ENCODE results near the gene FXYD5.

Gene FXYD5

DNA sequence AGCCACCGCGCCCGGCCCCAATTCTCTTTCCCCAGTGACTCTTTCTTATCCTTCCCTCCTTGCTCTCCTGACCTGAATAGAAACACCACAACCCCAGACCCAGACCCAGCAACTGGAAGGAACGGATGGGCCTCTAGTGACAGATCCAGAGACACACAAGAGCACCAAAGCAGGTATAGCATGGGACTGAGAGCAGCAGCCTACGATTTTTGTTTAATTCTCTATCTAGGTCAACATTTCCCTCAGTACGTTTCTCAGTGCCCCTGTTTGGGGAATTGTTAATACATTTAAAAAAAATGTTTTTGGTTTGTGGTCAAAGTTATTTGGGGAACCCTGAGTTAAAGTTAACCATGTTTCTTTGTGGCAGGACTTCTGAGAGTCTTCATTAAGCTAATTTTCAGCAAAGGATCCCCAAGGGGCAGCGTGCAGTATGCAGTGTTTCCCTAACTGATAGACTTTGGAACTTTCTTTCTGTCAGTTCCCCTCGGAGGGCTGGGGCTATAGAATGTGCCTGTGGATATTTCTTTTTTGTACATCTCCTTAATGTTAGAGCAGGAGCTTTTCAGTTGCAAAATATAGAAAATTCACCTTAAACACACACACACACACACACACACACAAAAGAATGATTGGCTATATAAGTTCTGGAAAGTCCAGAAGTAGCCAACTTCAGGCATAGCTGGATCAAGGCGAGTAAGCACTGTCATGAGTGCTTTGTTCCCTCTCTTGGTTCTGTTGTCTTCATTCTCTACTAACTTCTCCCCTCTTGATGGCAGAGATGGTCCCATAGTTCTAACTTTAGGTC is 6.3 kb downstream of the FXYD5 start:
- no peak for FAIRE-seq

DNA sequence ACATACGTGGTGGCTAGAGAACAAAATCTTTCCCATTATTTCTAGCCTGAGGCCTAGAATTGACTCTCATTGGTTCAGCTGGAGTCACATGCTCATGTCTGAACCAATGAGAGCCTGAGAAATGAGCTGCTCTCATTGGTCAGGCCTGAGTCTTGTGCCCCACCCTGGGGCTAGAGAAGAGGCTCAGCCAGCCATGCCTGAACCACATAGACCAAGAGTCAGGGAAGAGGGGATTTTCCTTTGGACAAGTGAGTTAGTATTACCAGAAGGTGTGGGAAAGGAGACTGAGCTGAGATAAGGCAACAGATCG is 6.9 kb downstream of the FXYD5 start:
- FAIRE-seq = no peak

DNA sequence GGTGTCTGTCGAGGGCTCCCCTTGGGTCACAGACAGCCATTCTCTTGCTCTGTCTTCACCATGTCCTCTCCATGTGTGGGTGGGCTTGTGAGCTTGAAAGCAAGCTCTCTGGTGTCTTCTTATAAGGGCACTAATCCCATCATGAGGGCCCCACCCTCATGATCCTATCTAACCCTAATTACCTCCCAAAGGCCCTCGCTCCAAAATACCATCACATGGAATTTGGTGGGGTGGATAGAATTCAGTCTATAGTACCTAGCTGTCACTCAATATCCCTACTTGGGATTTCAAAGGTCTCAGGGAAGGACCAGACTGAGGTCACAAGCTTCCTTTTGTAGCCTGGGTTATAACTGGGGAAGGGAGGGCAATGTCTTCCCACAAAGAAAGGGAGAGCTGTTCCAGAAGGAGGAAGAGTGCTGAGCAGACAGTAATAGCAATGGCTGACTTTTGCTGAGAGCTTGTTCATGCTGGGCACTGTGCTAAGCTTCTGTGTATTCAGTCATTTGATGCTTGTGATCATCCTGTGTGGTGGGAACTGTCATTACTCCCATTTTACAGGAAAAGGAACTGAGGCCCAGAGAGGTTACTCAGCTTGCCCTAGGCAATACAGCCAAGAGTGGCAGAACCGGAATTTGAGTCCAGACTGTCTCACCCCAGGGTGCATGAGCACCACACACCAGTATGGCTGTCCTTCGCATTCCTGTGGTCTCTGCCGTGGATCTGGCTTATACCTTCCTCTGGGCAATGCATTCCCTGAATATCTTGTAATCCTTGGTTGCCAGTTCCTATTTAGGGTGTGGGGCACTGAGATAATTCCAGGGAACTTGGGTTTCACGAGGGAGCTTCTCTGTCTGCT is 8.2 kb downstream of the FXYD5 start:
- no peak for FAIRE-seq

DNA sequence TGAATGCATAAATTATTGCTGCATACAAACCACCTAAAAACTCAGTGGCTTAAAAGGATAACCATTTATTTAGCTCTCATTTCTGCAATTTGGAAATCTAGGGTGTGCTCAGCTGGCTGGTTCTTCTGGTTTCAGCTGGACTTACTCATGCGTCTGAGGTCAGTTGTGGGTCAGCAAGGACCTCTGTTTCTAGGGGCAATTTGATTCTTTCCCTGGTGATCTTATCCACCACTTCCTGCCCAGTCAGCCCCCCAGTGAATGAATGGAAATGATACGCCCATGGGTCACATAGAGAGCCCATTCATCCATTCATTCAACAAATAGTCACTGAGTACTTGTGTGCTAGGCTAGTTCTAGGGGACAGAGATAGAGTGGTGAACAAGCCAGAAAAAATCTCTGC is 9.9 kb downstream of the FXYD5 start:
- no peak for FAIRE-seq

DNA sequence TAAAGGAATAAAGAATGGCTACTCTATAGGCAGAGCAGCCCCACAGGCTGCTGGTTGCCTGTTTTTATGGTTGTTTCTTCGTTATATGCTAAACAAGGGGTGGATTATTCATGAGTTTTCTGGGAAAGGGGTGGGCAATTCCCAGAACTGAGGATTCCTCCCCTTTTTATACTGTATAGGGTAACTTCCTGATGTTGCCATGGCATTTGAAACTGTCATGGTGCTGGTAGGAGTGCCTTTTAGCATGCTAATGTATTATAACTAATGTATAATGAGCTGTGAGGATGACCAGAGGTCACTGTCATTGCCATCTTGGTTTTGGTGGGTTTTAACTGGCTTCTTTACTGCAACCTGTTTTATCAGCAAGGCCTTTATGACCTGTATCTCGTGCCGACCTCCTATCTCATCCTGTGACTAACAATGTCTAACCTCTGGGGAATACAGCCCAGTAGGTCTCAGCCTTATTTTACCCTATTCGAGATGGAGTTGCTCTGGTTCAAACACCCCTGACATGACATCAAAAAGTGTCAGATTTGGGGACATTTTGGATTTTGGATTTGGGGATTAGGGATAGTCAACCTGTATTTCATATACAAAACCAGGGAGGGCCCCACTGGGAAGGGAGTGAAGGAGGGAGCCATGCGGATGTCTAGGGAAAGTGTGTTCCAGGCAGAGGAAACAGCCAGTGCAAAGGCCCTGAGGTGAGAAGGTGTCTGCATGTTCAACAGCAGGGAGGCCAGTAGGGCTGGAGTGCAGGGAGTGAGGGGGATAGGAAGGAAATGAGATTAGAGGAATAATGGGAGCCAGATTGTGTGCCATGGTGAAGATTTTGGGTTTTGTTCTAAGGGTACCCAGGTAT is 10.9 kb downstream of the FXYD5 start:
- FAIRE-seq = no peak

DNA sequence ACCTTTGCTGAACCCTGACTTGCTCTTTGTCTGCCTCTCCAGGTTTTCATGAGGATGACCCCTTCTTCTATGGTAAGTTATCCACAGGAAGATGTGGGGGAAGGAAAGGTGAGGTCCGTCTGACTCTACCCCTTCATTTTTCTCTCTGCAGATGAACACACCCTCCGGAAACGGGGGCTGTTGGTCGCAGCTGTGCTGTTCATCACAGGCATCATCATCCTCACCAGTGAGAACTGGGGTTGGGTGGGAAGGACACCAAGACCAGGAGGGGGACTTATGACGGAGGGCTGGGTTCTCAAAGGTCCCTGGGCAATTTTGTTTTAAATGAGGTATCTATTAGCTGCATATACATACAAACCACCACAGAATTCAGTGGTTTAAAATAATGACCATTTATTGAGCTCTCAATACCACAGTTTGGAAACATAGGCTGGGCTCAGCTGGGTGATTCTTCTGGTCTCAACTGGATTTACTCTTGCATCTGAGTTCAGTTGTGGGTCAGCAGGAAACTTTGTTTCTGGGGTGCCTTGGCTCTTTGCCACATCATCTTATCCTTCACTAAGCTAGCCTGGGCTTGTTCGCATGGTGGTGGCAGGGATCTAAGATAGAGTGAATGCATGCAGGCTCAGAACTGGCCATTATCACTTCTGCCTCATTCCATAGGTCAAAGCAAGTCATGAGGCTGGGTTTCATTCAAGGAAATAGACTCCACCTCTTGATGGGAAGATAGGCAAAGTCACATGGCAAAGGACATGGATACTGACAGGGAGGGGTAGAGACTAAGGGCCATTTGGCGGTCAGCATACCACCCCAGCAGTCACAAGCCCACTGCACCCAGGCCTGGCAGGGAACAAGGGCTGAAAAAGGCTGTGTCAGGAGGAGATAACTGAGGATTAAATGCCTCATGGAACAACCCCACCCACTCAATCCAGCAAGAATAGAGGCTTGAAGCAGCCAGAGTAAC is 11.8 kb downstream of the FXYD5 start:
- FAIRE-seq = no peak

DNA sequence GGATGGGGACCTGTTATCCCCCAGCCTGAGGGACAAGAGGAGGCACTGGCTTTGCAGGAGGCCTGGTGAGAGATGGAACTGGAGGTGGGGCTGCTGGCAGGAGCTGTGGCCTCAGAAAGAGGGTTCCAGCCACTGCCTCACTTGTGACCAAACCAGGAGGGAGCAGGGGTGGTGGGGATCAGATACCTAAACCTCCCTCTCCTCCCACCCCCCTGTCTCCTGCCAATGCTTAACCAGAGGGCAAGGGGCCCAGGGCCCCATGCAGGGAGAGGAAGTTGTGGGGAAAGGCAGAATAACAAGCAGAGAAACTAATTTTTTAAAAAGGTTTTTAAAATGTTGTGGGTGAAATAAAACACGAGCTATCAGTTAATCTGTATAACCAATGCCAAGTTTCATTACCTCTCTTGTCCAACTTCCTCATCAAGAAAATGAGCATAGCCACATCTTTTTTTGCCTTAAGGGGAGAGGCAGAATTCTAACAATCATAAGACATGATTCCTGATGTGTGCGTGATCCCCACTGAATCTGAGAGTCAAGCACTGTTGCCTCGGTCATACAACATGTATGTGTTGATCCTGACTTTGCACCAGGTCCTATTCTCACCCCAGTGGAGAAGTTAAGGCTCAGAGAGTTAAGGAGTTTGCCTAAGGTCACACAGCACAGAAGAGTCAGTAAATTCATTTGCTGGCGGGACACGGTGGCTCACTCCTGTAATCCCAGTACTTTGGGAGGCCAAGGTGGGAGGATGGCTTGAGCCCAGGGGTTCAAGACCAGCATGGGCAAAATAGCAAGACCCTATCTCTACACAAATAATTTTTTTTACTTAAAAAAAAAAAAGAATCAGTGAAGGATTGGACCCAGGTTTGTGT is 12.9 kb downstream of the FXYD5 start:
- no peak for FAIRE-seq

DNA sequence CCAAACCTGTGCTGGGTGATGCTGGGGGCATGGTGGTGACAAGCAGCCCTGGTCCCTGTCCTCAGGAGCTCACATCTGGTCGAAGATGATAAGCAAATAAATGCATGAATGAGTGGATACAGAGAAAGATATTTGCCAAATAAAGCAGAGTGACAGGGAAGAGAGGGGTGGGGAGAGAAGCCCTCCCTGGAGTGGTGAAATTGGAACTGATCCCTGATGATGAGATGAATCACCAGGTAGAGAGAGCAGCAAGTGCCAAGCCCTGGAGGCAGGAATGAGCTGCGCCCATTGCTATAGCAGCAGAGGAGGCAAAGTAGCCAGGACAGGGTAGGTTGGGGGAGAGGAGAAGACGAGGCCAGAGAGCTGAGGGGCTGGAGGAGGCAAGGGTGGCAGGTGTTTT is 13.7 kb downstream of the FXYD5 start:
- FAIRE-seq = no peak

DNA sequence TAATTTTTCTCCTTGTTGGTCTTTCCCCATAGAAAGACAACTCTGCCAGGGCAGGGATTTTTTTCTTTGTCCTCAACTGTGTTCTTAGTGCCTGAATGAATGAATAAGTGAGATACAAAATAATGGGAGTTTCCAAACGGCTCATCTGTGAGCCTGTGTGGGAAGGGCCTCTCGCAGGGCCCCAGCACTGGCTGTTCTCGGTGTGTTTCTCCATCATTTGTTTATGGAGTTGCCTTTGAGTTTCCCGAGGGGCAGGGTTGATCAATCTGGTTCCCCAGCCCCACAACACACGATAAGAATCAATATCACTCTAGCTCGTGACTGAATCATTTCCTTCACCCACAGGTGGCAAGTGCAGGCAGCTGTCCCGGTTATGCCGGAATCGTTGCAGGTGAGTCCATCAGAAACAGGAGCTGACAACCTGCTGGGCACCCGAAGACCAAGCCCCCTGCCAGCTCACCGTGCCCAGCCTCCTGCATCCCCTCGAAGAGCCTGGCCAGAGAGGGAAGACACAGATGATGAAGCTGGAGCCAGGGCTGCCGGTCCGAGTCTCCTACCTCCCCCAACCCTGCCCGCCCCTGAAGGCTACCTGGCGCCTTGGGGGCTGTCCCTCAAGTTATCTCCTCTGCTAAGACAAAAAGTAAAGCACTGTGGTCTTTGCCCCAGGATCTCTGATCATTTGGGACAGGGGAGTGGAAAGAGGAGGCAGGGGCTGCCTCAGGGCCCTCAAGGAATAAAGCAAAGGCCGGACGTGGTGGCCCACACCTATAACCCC is 14.9 kb downstream of the FXYD5 start:
- no peak for FAIRE-seq

DNA sequence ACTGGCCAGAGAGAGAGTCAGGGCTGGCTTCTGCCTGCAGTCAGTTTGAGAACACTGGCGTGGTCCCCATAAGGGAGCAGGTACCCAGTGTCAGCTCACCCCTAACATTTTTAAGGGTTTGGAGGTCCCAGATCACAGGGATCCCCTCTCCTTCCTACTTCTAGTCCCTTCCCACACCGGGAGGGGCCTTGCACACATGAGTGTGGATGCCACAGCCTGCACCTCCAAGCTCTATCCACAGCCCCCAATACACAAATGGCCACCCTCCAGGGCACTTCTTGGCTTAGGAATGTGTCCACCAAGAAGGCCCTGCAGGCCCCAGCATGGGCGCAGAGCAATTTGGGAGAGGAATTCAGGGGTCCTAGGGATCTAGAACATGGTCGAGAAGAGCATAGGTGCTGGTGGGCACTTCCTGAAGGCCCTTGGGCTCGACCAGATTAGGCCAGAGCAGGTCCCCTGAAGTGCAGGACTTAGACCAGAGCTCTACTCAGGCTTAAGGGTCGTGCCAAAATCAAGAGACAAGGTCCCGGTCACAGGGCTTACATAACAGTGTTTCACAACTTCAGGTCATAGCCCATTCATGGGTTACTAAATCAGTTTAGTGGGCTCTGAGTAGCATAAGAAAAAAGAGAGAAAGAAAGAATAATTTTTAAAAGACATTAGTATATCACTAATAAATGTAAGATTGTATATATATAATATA is 16.0 kb downstream of the FXYD5 start:
- FAIRE-seq = no peak

DNA sequence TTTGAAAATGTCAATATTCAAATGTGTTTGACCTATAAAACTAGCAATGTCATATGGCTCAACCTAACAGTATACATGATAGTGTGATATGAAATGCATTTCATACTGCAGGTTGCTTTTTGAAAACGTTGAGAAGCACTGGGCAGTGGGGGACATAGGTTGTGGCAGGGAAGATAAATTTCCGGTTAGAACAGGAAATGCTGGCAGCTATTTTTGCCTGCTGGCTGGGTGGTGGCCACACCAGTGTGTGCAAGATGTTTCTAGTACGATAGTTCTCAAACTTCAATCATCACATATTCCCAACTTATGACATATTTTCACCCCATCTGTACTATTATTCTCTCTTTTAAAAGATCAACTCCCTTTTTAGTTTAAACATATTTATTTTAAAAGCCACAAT is 17.2 kb downstream of the FXYD5 start:
- no peak for FAIRE-seq

DNA sequence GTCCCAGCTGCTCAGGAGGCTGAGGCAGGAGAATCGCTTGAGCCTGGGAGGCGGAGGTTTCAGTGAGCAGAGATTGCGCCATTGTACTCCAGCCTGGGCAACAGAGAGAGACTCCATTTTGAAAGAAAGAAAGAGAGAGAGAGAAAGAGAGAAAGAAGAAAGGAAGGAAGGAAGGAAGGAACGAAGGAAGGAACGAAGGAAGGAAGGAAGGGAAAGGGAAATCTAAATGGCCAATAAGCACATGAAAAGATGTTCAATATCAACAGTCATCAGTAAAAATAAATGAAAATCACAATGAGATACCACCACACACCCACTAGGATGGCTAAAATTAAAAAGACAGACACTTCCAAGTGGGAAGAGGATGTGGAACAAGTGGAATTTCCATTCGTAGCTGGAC is 19.7 kb downstream of the FXYD5 start:
- no peak for FAIRE-seq

DNA sequence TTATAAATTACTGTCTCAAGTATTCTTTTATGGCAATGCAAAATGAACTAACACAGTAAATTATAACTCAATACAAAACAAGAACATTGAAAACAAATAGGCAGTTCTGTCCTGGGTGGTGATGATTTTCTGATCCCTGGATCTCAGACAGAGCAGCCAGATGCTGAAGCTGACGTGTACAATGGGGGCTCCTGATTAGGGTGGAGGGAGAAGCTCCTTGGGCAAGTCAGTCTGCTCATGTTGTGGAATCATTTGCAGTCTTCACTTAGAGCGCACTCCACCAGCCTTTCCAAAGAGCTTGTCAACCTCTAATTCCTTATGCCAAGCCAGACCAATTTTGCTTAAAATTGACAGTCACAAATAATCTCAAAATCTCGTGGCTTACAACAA is 21.6 kb downstream of the FXYD5 start:
- FAIRE-seq = no peak

DNA sequence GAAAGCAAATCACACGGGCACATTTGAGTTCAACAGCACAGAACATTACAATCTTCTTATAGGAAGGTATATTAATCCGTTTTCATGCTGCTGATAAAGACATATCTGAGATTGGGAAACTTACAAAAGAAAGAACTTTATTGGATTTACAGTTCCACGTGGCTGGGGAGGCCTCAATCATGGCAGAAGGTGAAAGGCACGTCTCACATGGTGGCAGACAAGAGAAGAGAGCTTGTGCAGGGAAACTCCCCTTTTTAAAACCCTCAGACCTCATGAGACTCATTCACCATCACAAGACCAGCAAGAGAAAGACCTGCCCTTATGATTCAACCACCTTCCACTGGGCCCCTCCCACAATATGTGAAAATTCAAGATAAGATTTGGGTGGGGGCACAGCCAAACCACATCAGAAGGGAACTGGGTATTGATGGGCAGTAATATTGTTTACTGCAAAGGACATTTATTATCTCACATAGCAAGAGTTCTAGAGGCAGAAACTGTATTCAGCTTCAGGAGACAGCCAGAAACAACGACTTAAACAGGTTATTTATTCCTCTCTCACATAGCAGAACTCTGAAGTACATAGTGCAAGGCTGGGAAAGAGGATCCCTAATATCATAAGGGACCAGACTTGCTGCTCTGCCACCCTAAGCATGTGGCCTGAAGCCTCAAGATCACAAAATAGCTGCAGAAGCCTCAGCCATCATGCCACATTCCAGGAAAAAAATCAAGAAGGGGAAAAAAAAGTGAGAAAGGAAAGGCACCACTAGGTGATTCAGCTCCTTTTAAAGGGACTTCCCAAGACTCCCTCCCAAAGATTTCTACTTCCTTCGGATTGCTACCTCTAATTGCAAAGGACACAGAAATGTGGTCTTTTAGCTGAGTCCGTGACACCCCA is 23.1 kb downstream of the FXYD5 start:
- no peak for FAIRE-seq

DNA sequence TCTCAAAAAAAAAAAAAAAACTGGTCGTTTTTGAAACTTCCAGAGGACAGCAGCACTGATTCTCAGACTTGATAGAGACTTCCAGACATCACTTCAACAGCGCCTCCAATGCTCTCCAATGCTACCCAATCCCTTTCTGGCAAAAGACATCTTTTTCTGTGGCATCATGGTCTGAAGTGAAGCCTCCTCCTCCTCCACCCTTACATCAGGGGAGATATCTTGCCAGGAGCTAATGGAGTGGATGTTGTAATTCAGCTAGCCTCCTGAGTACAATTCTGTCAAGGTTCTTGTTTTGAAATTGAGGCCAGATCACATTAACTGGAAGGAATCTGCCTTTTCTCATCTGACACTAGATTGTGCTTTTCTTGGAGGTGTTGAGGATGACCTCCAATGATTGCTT is 24.2 kb downstream of the FXYD5 start:
- FAIRE-seq = no peak

DNA sequence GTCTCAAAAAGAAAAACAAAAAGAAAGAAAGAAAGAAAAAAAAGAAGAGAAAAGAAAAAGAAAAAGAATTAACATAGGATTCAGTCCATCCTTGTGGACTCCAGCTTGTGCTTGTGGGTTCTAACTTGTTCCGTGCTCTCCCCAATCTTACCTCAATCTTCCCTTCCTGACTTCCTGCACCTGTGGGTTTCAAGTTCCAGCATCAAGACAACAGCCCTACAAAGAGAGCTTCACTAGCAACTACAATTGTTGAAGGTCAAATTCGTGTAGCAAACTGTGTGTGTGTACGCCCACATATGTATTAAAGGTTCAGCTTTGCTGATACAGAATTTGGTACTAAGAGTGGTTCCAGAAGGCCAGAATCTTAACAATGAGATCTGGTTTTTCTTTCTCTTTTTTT is 25.3 kb downstream of the FXYD5 start:
- no peak for FAIRE-seq

DNA sequence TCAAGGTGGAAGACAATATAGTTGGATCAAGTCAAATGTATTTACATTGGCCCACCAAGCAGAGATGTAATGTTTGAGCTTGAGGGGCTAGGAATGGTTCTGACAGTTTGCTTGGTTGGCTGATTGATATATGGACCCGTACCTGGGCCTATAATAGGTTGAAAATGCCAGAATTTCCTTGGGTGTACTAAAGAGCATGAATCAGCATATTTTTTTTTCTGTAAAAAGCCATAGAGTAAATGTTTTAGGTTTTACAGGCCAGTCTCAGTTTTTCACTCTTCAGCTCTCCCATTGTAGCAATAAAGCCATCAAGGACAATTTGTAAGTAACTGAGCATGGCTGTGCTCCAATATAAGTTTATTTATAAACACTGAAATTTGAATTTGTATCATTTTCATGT is 26.9 kb downstream of the FXYD5 start:
- no peak for FAIRE-seq

DNA sequence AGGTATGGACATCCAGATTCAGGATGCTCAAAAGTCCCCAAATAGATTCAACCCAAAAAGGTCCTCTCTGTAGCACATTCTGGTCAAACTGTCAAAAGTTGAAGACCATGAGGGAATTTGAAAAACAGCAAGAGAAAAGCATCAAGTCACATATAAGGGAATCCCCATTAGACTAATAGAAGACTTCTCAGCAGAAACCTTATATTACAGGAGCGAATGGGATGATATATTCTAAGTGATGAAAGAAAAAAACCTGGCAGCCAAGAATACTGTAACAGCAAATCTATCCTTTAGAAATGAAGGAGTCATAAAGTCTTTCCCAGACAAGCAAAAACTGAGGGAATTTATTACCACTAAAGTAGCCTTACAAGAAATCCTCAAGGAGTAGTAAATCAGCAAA is 29.7 kb downstream of the FXYD5 start:
- FAIRE-seq = no peak

DNA sequence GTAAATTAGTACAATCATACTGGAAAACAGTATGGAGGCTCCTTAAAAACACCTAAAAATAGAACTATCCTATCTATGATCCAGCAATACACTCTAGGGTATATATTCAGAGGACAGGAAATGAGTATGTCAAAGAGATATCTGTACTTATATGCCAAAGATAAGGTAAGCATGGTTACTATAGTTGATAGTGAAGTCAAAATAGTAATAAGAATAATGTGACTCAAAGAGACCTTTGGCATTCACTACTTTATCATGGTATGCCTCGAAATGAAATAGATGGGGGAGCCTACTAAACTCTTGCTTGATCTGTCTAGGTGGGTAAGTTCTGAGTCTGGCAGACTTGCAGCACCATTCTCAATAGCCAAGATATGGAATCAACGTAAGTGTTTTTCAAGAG is 30.3 kb downstream of the FXYD5 start:
- FAIRE-seq = no peak

Data from TTC549 (cell line).